HL-60 (cell line): ENCODE measurements around the gene AQP7.

ENCODE experiments used
- GABPA ChIP-seq: IDR thresholded peaks from 2 replicates; pipeline ENCODE4 v1.6.1; 2012; ENCODE audit warnings: low read depth
- POLR2AphosphoS5 ChIP-seq: IDR thresholded peaks from 2 replicates; pipeline ENCODE4 v1.6.1; 2012; ENCODE audit warnings: low read depth
- SPI1 ChIP-seq: IDR thresholded peaks from 2 replicates; pipeline ENCODE4 v1.6.1; 2012; ENCODE audit warnings: low read depth, mild to moderate bottlenecking, borderline replicate concordance
- TF ChIP-seq, protein P1 (sequence below): IDR thresholded peaks from one replicate; pipeline ENCODE4 v1.5.1; 2011; ENCODE audit warnings: low read length, control low read depth, inconsistent platforms; ENCODE audit not compliant: insufficient read depth
- TF ChIP-seq, protein P2 (sequence below): IDR thresholded peaks from 2 replicates; pipeline ENCODE4 v1.6.1; 2012; ENCODE audit warnings: low read depth; ENCODE audit not compliant: insufficient replicate concordance

DNA sequence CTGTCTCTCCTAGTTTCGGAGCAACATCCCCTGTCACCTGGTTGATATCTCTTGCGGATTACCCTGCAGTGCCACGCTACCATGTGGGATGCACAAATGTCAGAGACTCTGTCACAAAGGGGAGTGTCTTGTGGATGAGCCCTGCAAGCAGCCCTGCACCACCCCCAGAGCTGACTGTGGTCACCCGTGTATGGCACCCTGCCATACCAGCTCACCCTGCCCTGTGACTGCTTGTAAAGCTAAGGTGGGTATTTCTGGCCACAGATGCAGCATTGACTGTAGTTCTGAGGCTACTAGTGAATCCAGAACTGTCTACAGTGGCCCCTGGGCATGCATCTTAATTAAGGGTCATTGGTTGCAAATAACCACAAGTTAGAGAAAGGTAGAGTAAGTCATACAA is 50.8 kb downstream of the AQP7 start:
- no peak for TF ChIP-seq POLR2AphosphoS5
- no peak for TF ChIP-seq SPI1
- TF ChIP-seq, protein P1, sequence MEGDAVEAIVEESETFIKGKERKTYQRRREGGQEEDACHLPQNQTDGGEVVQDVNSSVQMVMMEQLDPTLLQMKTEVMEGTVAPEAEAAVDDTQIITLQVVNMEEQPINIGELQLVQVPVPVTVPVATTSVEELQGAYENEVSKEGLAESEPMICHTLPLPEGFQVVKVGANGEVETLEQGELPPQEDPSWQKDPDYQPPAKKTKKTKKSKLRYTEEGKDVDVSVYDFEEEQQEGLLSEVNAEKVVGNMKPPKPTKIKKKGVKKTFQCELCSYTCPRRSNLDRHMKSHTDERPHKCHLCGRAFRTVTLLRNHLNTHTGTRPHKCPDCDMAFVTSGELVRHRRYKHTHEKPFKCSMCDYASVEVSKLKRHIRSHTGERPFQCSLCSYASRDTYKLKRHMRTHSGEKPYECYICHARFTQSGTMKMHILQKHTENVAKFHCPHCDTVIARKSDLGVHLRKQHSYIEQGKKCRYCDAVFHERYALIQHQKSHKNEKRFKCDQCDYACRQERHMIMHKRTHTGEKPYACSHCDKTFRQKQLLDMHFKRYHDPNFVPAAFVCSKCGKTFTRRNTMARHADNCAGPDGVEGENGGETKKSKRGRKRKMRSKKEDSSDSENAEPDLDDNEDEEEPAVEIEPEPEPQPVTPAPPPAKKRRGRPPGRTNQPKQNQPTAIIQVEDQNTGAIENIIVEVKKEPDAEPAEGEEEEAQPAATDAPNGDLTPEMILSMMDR = no peak
- TF ChIP-seq, protein P2, sequence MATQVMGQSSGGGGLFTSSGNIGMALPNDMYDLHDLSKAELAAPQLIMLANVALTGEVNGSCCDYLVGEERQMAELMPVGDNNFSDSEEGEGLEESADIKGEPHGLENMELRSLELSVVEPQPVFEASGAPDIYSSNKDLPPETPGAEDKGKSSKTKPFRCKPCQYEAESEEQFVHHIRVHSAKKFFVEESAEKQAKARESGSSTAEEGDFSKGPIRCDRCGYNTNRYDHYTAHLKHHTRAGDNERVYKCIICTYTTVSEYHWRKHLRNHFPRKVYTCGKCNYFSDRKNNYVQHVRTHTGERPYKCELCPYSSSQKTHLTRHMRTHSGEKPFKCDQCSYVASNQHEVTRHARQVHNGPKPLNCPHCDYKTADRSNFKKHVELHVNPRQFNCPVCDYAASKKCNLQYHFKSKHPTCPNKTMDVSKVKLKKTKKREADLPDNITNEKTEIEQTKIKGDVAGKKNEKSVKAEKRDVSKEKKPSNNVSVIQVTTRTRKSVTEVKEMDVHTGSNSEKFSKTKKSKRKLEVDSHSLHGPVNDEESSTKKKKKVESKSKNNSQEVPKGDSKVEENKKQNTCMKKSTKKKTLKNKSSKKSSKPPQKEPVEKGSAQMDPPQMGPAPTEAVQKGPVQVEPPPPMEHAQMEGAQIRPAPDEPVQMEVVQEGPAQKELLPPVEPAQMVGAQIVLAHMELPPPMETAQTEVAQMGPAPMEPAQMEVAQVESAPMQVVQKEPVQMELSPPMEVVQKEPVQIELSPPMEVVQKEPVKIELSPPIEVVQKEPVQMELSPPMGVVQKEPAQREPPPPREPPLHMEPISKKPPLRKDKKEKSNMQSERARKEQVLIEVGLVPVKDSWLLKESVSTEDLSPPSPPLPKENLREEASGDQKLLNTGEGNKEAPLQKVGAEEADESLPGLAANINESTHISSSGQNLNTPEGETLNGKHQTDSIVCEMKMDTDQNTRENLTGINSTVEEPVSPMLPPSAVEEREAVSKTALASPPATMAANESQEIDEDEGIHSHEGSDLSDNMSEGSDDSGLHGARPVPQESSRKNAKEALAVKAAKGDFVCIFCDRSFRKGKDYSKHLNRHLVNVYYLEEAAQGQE = no peak
- TF ChIP-seq GABPA = no peak
